ENCODE measurements around the gene LIMK1.
A peak's percentile ranks its signal among the peaks of the same experiment; 100 is the strongest.

LIMK1 gene

DNA sequence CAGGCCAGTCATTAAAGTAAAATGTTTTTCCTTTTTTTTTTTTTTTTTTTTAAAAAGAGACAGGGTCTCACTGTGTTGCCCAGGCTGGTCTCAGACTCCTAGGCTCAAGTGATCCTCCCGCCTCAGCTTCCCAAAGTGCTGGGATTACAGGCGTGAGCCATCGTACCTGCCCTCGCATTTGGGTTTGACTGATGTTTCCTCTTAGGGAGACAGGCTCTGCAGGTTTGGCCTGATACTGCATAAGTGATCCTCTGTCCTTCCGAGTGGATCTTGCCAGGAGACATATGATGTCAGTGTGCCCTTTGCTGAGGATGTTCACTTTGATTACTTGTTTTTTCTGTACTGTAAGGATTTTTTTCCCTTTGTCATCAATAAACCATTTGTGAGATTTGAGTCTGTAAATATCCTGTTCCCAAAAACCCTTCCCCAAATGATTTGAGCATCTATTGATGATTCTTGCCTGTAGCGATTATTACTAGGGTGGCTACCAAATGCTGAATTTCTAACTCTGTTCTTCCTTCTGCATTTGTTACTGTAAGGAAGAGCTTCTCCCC, 19.7 kb downstream of the LIMK1 start:
- DNase-seq, result no peak
- peaks cover 5 to 61% (median 35%) of the 10 kb centered on the region in 4 experiments for H3K36me3 ChIP-seq (ENCODE audit: control insufficient read depth in 4 of 4, insufficient read depth in 4 of 4, low read length in 3 of 4)
- no peaks in the 10 kb centered on the region for H3K4me1 ChIP-seq (ENCODE audit: control extremely low read depth in 1 of 4, control insufficient read depth in 4 of 4, insufficient read depth in 4 of 4, low read length in 3 of 4)
- CTCF ChIA-PET, result interaction anchor here (1.2 kb wide), 1 partner anchor 10 kb away, joined by 3 read pairs; no protein-coding TSS in a partner anchor
- WGBS (ENCODE audit: insufficient coverage), result 97% methylated on average over 5 of the region's 6 CpGs
- H3K27me3 ChIP-seq (replicated peaks in 2 of 5; ENCODE audit: control insufficient read depth in 4 of 5, insufficient read depth in 5 of 5, low read length in 4 of 5), result no peaks in the 10 kb centered on the region
- H3K9me3 ChIP-seq (ENCODE audit: control extremely low read depth in 1 of 5, control insufficient read depth in 4 of 5, insufficient read depth in 2 of 5, low read depth in 1 of 5, low read length in 4 of 5), result no peaks in the 10 kb centered on the region
- H3K4me3 ChIP-seq (ENCODE audit: control insufficient read depth in 1 of 7, extremely low read depth in 1 of 7, insufficient read depth in 4 of 7, low read depth in 2 of 7, low read length in 6 of 7), result no peak overlapping the region
- POLR2A ChIA-PET, result no interaction called here
- no peak overlapping the region for H3K27ac ChIP-seq (ENCODE audit: insufficient read depth in 1 of 2, low read depth in 1 of 2, low read length in 2 of 2, poor library complexity in 1 of 2, severe bottlenecking in 2 of 2)

DNA sequence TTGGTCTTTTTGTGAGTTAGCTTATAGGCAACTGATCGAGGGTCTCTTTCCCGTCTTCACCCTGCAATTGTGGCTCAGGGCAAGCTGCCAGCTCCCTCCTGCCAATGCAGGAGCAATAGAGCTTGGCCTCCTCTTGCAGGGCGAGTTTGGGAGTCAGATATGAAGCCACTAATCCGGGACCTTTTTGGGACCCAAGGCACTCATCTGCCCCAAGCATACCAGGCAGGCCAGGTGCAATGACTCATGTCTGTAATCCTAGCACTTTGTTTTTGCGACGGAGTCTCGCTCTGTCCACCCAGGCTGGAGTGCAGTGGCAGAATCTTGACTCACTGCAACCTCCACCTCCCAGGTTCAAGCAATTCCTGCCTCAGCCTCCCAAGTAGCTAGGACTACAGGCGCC, 21.1 kb downstream of the LIMK1 start:
- Histone ChIP-seq H3K9me3 (ENCODE audit: control extremely low read depth in 1 of 5, control insufficient read depth in 4 of 5, insufficient read depth in 2 of 5, low read depth in 1 of 5, low read length in 4 of 5) (no peaks in the 10 kb centered on the region), H3K27ac (ENCODE audit: insufficient read depth in 1 of 2, low read depth in 1 of 2, low read length in 2 of 2, poor library complexity in 1 of 2, severe bottlenecking in 2 of 2) (no peak overlapping the region), H3K27me3 (replicated peaks in 2 of 5; ENCODE audit: control insufficient read depth in 4 of 5, insufficient read depth in 5 of 5, low read length in 4 of 5) (no peaks in the 10 kb centered on the region), H3K4me3 (ENCODE audit: control insufficient read depth in 1 of 7, extremely low read depth in 1 of 7, insufficient read depth in 4 of 7, low read depth in 2 of 7, low read length in 6 of 7) (no peak overlapping the region), H3K4me1 (ENCODE audit: control extremely low read depth in 1 of 4, control insufficient read depth in 4 of 4, insufficient read depth in 4 of 4, low read length in 3 of 4) (no peaks in the 10 kb centered on the region), H3K36me3 (ENCODE audit: control insufficient read depth in 4 of 4, insufficient read depth in 4 of 4, low read length in 3 of 4) (peaks cover 6 to 60% (median 40%) of the 10 kb centered on the region in 4 experiments)
- no peak for DNase-seq
- CTCF ChIA-PET, result interaction anchor here (1.2 kb wide), 1 partner anchor 8 kb away, joined by 3 read pairs; no protein-coding TSS in a partner anchor
- WGBS (ENCODE audit: insufficient coverage), result 94% methylated on average over 8 of the region's 8 CpGs
- POLR2A ChIA-PET, result interaction anchor here (0.7 to 1.8 kb wide), 3 partner anchors 11 to 1607 kb away, joined by 3 to 4 read pairs (median 3); no protein-coding TSS in a partner anchor

DNA sequence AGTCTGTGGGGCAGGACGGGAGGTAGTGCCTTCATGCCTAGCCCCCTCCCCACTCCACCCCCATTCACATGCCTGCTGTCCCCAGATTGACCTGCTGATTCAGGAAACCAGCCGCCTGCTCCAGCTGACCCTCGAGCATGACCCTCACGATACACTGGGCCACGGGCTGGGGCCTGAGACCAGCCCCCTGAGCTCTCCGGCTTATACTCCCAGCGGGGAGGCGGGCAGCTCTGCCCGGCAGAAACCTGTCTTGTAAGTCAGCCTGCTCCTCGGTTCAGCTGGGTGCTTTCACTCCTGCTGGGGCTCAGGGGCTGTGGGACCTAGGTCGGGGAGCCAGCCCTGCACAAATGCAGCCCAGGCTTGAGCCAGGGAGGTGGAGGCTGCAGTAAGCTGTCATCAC, 22.4 kb downstream of the LIMK1 start:
- WGBS (ENCODE audit: insufficient coverage), result 95% methylated on average over 6 of the region's 11 CpGs
- no peak overlapping the region for H3K4me3 ChIP-seq (ENCODE audit: control insufficient read depth in 1 of 7, extremely low read depth in 1 of 7, insufficient read depth in 4 of 7, low read depth in 2 of 7, low read length in 6 of 7)
- H3K9me3 ChIP-seq (ENCODE audit: control extremely low read depth in 1 of 5, control insufficient read depth in 4 of 5, insufficient read depth in 2 of 5, low read depth in 1 of 5, low read length in 4 of 5), result no peaks in the 10 kb centered on the region
- H3K27me3 ChIP-seq (replicated peaks in 2 of 5; ENCODE audit: control insufficient read depth in 4 of 5, insufficient read depth in 5 of 5, low read length in 4 of 5), result no peaks in the 10 kb centered on the region
- H3K4me1 ChIP-seq (ENCODE audit: control extremely low read depth in 1 of 4, control insufficient read depth in 4 of 4, insufficient read depth in 4 of 4, low read length in 3 of 4), result no peaks in the 10 kb centered on the region
- POLR2A ChIA-PET, result no interaction called here
- no peak overlapping the region for H3K27ac ChIP-seq (ENCODE audit: insufficient read depth in 1 of 2, low read depth in 1 of 2, low read length in 2 of 2, poor library complexity in 1 of 2, severe bottlenecking in 2 of 2)
- CTCF ChIA-PET, result interaction anchor here (0.5 kb wide), 1 partner anchor 310 kb away, joined by 3 read pairs; no protein-coding TSS in a partner anchor
- H3K36me3 ChIP-seq (ENCODE audit: control insufficient read depth in 4 of 4, insufficient read depth in 4 of 4, low read length in 3 of 4), result peaks cover 2 to 62% (median 41%) of the 10 kb centered on the region in 4 experiments
- DNase-seq, result no peak

DNA sequence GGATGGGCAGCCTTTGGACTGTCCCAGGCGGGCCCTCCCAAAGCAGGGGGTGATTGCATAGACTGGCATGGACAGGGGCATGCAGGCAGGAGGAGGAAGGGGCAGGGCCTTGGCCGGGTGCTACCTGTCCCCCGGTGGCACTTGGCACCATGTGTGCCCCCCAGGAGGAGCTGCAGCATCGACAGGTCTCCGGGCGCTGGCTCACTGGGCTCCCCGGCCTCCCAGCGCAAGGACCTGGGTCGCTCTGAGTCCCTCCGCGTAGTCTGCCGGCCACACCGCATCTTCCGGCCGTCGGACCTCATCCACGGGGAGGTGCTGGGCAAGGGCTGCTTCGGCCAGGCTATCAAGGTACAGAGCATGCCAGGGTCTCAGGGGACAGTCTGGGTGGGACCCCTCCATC, 23.2 kb downstream of the LIMK1 start:
- ChIA-PET CTCF (no interaction called here), POLR2A (no interaction called here)

GRCh38 chr7:74115326-74115725, 31.7 kb downstream of the LIMK1 start:
- DNase-seq, result peak in 2 of 3 donors; percentile 52 to 59
- H3K27me3 ChIP-seq (replicated peaks in 2 of 5; ENCODE audit: control insufficient read depth in 4 of 5, insufficient read depth in 5 of 5, low read length in 4 of 5), result no peaks in the 10 kb centered on the region
- H3K27ac ChIP-seq (ENCODE audit: insufficient read depth in 1 of 2, low read depth in 1 of 2, low read length in 2 of 2, poor library complexity in 1 of 2, severe bottlenecking in 2 of 2), result no peak overlapping the region
- no peak overlapping the region for H3K4me3 ChIP-seq (ENCODE audit: control insufficient read depth in 1 of 7, extremely low read depth in 1 of 7, insufficient read depth in 4 of 7, low read depth in 2 of 7, low read length in 6 of 7)
- 68% methylated on average over 13 of the region's 17 CpGs for WGBS (ENCODE audit: insufficient coverage)
- H3K36me3 ChIP-seq (ENCODE audit: control insufficient read depth in 4 of 4, insufficient read depth in 4 of 4, low read length in 3 of 4), result peaks cover 3 to 34% (median 18%) of the 10 kb centered on the region in 4 experiments
- peaks cover 0 to 3% (median 0%) of the 10 kb centered on the region in 4 experiments for H3K4me1 ChIP-seq (ENCODE audit: control extremely low read depth in 1 of 4, control insufficient read depth in 4 of 4, insufficient read depth in 4 of 4, low read length in 3 of 4)
- no peaks in the 10 kb centered on the region for H3K9me3 ChIP-seq (ENCODE audit: control extremely low read depth in 1 of 5, control insufficient read depth in 4 of 5, insufficient read depth in 2 of 5, low read depth in 1 of 5, low read length in 4 of 5)
- CTCF ChIA-PET, result interaction anchor here (0.6 to 1.8 kb wide), 3 partner anchors 14 to 160 kb away, joined by 3 to 4 read pairs (median 3); no protein-coding TSS in a partner anchor
- POLR2A ChIA-PET, result no interaction called here

More for the DNA sequence above, 23.2 kb downstream of the LIMK1 start:
- no peak overlapping the region for H3K4me3 ChIP-seq (ENCODE audit: control insufficient read depth in 1 of 7, extremely low read depth in 1 of 7, insufficient read depth in 4 of 7, low read depth in 2 of 7, low read length in 6 of 7)
- H3K9me3 ChIP-seq (ENCODE audit: control extremely low read depth in 1 of 5, control insufficient read depth in 4 of 5, insufficient read depth in 2 of 5, low read depth in 1 of 5, low read length in 4 of 5), result no peaks in the 10 kb centered on the region
- no peak overlapping the region for H3K27ac ChIP-seq (ENCODE audit: insufficient read depth in 1 of 2, low read depth in 1 of 2, low read length in 2 of 2, poor library complexity in 1 of 2, severe bottlenecking in 2 of 2)
- peaks cover 2 to 62% (median 42%) of the 10 kb centered on the region in 4 experiments for H3K36me3 ChIP-seq (ENCODE audit: control insufficient read depth in 4 of 4, insufficient read depth in 4 of 4, low read length in 3 of 4)
- H3K27me3 ChIP-seq (replicated peaks in 2 of 5; ENCODE audit: control insufficient read depth in 4 of 5, insufficient read depth in 5 of 5, low read length in 4 of 5), result no peaks in the 10 kb centered on the region
- WGBS (ENCODE audit: insufficient coverage), result 93% methylated on average over 8 of the region's 18 CpGs
- H3K4me1 ChIP-seq (ENCODE audit: control extremely low read depth in 1 of 4, control insufficient read depth in 4 of 4, insufficient read depth in 4 of 4, low read length in 3 of 4), result no peaks in the 10 kb centered on the region
- DNase-seq, result no peak

- peaks cover 3 to 35% (median 24%) of the 10 kb centered on the region in 4 experiments for H3K36me3 ChIP-seq (ENCODE audit: control insufficient read depth in 4 of 4, insufficient read depth in 4 of 4, low read length in 3 of 4)
- CTCF ChIA-PET, result interaction anchor here (1.2 kb wide), 1 partner anchor 13 kb away, joined by 3 read pairs; no protein-coding TSS in a partner anchor
Measured at GRCh38 chr7:74116356-74116755, 32.8 kb downstream of the LIMK1 start.

DNA sequence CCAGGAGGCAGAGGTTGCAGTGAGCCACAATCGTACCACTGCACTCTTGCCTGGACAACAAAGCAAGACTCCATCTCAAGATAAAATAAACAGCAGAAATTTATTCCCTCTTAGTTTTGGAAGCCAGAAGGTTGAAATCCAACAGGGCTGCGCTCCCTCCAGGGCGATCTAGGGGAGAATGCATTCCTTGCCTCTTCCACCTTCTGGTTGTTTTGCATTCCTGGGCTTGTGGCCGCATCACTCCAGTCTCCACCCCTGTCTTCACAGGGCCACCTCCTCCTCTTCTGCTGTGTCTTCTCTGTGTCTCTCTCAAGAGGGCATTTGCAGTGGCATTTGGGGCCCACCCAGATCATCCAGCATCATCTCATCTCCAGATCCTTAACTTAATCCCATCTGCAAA, 36.2 kb downstream of the LIMK1 start:
- CTCF ChIA-PET, result interaction anchor here (0.7 to 1.1 kb wide), 2 partner anchors 26 to 322 kb away, joined by 3 read pairs; no protein-coding TSS in a partner anchor

More at GRCh38 chr7:74116356-74116755, 32.8 kb downstream of the LIMK1 start:
- Histone ChIP-seq H3K27me3 (replicated peaks in 2 of 5; ENCODE audit: control insufficient read depth in 4 of 5, insufficient read depth in 5 of 5, low read length in 4 of 5) (no peaks in the 10 kb centered on the region), H3K9me3 (ENCODE audit: control extremely low read depth in 1 of 5, control insufficient read depth in 4 of 5, insufficient read depth in 2 of 5, low read depth in 1 of 5, low read length in 4 of 5) (no peaks in the 10 kb centered on the region), H3K27ac (ENCODE audit: insufficient read depth in 1 of 2, low read depth in 1 of 2, low read length in 2 of 2, poor library complexity in 1 of 2, severe bottlenecking in 2 of 2) (no peak overlapping the region), H3K4me1 (ENCODE audit: control extremely low read depth in 1 of 4, control insufficient read depth in 4 of 4, insufficient read depth in 4 of 4, low read length in 3 of 4) (peaks cover 0 to 3% (median 0%) of the 10 kb centered on the region in 4 experiments), H3K4me3 (ENCODE audit: control insufficient read depth in 1 of 7, extremely low read depth in 1 of 7, insufficient read depth in 4 of 7, low read depth in 2 of 7, low read length in 6 of 7) (no peak overlapping the region)
- peak in 2 of 3 donors; percentile 59 to 68 for DNase-seq
- POLR2A ChIA-PET, result no interaction called here
- 45% methylated on average over 8 of the region's 13 CpGs for WGBS (ENCODE audit: insufficient coverage)

More for the DNA sequence above, 36.2 kb downstream of the LIMK1 start:
- H3K9me3 ChIP-seq (ENCODE audit: control extremely low read depth in 1 of 5, control insufficient read depth in 4 of 5, insufficient read depth in 2 of 5, low read depth in 1 of 5, low read length in 4 of 5), result no peaks in the 10 kb centered on the region
- DNase-seq, result no peak
- H3K4me1 ChIP-seq (ENCODE audit: control extremely low read depth in 1 of 4, control insufficient read depth in 4 of 4, insufficient read depth in 4 of 4, low read length in 3 of 4), result peaks cover 0 to 3% (median 0%) of the 10 kb centered on the region in 4 experiments
- H3K4me3 ChIP-seq (ENCODE audit: control insufficient read depth in 1 of 7, extremely low read depth in 1 of 7, insufficient read depth in 4 of 7, low read depth in 2 of 7, low read length in 6 of 7), result no peak overlapping the region
- POLR2A ChIA-PET, result no interaction called here
- 100% methylated on average over 4 of the region's 4 CpGs for WGBS (ENCODE audit: insufficient coverage)
- no peak overlapping the region for H3K27ac ChIP-seq (ENCODE audit: insufficient read depth in 1 of 2, low read depth in 1 of 2, low read length in 2 of 2, poor library complexity in 1 of 2, severe bottlenecking in 2 of 2)
- H3K27me3 ChIP-seq (replicated peaks in 2 of 5; ENCODE audit: control insufficient read depth in 4 of 5, insufficient read depth in 5 of 5, low read length in 4 of 5), result no peaks in the 10 kb centered on the region
- peaks cover 3 to 29% (median 16%) of the 10 kb centered on the region in 4 experiments for H3K36me3 ChIP-seq (ENCODE audit: control insufficient read depth in 4 of 4, insufficient read depth in 4 of 4, low read length in 3 of 4)
